Measurements from ENCODE around the gene OBP2A.

OBP2A gene

DNA sequence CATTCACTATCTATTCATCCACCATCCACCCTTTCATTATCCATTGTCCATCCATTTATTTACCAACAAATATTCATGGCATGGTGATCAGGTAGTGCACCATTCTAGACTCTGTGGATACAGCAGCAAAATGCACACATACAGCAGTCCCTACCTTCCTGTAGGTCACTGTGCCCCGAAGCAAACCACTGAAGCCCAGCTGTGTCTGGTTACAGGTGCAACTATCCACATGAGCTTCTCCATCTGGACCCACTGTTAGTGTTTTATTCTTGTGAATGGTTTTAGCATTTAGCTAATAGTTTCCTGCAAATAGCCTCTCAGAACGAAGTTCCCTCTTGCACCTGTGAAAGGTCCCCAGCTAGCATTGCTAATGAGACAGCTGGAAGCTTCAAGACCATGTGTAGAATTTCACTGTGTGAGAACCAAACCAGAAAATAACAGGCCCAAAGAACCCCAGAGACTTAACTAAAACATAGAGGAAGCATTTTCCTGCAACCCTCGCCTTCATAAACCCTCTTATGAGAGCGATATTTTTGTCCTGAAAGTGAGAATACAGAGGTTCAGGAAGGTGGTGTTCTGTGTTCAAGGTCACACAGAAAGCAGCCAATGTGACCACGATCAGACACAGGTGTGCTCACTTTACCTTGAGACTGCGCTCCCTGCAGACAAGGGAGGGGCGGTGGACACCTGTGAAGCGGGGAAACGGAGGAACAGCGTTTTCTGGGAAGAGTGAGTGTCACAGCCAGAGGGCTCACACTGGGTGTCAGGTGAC lies 34.1 kb downstream of the OBP2A start:
- TF ChIP-seq, protein P1, sequence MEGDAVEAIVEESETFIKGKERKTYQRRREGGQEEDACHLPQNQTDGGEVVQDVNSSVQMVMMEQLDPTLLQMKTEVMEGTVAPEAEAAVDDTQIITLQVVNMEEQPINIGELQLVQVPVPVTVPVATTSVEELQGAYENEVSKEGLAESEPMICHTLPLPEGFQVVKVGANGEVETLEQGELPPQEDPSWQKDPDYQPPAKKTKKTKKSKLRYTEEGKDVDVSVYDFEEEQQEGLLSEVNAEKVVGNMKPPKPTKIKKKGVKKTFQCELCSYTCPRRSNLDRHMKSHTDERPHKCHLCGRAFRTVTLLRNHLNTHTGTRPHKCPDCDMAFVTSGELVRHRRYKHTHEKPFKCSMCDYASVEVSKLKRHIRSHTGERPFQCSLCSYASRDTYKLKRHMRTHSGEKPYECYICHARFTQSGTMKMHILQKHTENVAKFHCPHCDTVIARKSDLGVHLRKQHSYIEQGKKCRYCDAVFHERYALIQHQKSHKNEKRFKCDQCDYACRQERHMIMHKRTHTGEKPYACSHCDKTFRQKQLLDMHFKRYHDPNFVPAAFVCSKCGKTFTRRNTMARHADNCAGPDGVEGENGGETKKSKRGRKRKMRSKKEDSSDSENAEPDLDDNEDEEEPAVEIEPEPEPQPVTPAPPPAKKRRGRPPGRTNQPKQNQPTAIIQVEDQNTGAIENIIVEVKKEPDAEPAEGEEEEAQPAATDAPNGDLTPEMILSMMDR (conservative IDR thresholded peaks at IDR 0.05; ENCODE audit: low read depth, low read length), result no peak
- Histone ChIP-seq H3K27me3 (ENCODE audit: insufficient read depth, low read depth) (peaks cover 21% of the 10 kb centered on the region; the same call in 1 of the 2 replicates), H3K4me2 (no peak overlapping the region), H4K20me1 (ENCODE audit: insufficient read depth) (no peaks in the 10 kb centered on the region), H2AFZ (ENCODE audit: low read depth) (no peak overlapping the region), H3K4me3 (IDR thresholded peaks at IDR 0.05; ENCODE audit: insufficient read depth, low read depth, low read length) (no peak overlapping the region), H3K27ac (no peak overlapping the region), H3K36me3 (ENCODE audit: insufficient read depth) (no peaks in the 10 kb centered on the region), H3K79me2 (ENCODE audit: insufficient read depth, low read depth) (no peaks in the 10 kb centered on the region), H3K9ac (no peak overlapping the region), H3K4me1 (ENCODE audit: low read depth, poor library complexity, severe bottlenecking) (no peaks in the 10 kb centered on the region)

DNA sequence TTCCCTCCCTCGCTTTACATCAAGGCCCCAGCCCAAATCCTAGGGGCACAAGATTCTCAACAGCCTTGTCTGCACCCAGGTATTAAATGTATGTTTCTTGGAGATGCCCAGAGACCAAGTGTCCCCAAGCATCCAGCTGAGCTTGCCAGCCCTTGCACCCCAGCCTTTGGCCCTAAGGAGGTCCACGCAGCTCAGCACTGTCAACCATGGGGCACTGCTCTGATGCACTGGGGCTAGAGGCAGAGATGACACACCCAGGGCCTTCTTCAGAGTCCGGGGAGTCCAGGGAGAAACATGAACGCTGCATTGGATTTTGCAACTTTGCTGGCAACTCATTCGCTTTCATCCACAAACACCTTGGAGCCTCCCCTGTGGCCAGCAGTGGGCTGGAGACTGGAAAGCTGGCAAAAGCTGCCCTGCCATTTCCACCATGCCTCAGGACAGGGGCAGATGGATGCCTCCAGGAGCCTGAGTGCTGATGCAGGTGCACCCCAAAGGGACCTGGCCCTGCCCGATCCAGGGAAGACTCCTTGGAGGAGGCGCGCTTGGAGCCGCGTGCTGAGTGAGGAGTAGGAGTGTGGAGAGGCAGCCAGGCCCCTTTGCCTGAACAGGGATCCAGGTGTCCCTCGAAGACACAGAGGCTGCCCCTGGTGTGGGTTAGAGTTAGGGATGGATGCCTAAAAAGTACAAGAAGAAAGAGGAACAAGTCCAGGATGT lies 34.9 kb downstream of the OBP2A start:
- no peaks in the 10 kb centered on the region for H3K36me3 ChIP-seq (ENCODE audit: insufficient read depth)
- no peaks in the 10 kb centered on the region for H3K79me2 ChIP-seq (ENCODE audit: insufficient read depth, low read depth)
- H2AFZ ChIP-seq (ENCODE audit: low read depth), result no peak overlapping the region
- no peak overlapping the region for H3K4me3 ChIP-seq (IDR thresholded peaks at IDR 0.05; ENCODE audit: insufficient read depth, low read depth, low read length)
- H3K27ac ChIP-seq, result no peak overlapping the region
- H3K4me1 ChIP-seq (ENCODE audit: low read depth, poor library complexity, severe bottlenecking), result no peaks in the 10 kb centered on the region
- no peak overlapping the region for H3K4me2 ChIP-seq
- peaks cover 19% of the 10 kb centered on the region; the same call in 1 of the 2 replicates for H3K27me3 ChIP-seq (ENCODE audit: insufficient read depth, low read depth)
- no peak overlapping the region for H3K9ac ChIP-seq
- no peaks in the 10 kb centered on the region for H4K20me1 ChIP-seq (ENCODE audit: insufficient read depth)
- TF ChIP-seq, protein P1 (conservative IDR thresholded peaks at IDR 0.05; ENCODE audit: low read depth, low read length), result no peak

DNA sequence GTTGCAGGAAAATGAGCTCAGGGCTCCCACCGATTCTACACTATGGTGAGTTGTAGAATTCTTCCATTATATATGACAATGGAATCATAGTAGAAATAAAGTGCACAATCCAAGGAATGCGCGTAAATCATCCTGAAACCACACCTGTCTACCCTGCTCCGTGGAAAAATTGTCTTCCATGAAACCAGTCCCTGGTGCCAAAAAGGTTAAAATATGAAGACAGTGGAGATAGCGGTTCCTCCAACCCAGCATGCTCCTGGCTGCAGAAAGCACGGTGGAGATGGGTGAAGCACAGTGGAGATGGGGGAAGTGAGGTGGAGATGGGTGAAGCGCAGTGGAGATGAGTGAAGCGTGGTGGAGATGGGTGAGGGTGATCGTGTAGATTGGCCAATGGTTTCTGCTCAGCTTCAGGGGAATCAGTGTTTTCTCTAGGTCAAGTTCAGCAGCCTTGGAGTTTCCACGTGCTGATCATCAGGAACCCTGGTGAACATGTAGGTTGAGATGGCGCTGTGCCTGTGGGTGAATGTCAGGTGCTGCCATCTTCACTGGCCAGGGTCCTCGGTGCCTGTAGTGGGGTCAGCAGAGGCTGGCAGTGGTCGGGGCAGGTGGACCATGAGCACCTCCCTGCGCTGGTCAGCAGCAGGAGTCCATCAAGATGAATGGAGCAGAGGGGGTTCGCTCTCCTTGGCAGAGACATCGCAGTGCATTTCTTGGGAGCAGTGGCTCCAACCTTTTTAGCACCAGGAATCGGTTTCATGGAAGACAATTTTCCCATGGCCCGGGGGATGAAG lies 35.9 kb downstream of the OBP2A start:
- TF ChIP-seq, protein P1 (conservative IDR thresholded peaks at IDR 0.05; ENCODE audit: low read depth, low read length), result no peak
- no peaks in the 10 kb centered on the region for H4K20me1 ChIP-seq (ENCODE audit: insufficient read depth)
- no peaks in the 10 kb centered on the region for H3K36me3 ChIP-seq (ENCODE audit: insufficient read depth)
- H3K9ac ChIP-seq, result no peak overlapping the region
- no peak overlapping the region for H3K4me3 ChIP-seq (IDR thresholded peaks at IDR 0.05; ENCODE audit: insufficient read depth, low read depth, low read length)
- H3K4me2 ChIP-seq, result no peak overlapping the region
- H2AFZ ChIP-seq (ENCODE audit: low read depth), result no peak overlapping the region
- no peaks in the 10 kb centered on the region for H3K79me2 ChIP-seq (ENCODE audit: insufficient read depth, low read depth)
- H3K27ac ChIP-seq, result no peak overlapping the region
- no peaks in the 10 kb centered on the region for H3K4me1 ChIP-seq (ENCODE audit: low read depth, poor library complexity, severe bottlenecking)
- peaks cover 21% of the 10 kb centered on the region; the same call in 1 of the 2 replicates for H3K27me3 ChIP-seq (ENCODE audit: insufficient read depth, low read depth)

DNA sequence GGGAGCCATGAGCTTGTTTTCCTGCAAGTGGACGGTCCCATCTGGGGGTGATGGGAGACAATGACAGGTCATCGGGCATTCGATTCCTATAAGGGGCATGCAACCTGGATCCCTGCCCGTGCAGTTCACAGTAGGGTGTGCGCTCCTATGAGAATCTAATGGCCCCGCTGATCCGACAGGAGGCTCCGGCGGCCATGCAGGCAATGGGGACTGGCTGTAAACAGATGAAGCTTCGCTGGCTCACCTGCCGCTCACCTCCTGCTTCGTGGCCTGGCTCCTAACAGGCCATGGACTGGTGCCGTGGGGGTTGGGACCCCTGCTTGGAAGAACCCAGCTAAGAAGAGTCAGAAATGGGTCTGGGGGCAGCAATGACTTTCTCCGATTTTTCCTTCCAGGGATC lies 36.6 kb downstream of the OBP2A start:
- no peak overlapping the region for H3K4me3 ChIP-seq (IDR thresholded peaks at IDR 0.05; ENCODE audit: insufficient read depth, low read depth, low read length)
- no peak overlapping the region for H3K9ac ChIP-seq
- H3K79me2 ChIP-seq (ENCODE audit: insufficient read depth, low read depth), result no peaks in the 10 kb centered on the region
- no peaks in the 10 kb centered on the region for H3K4me1 ChIP-seq (ENCODE audit: low read depth, poor library complexity, severe bottlenecking)
- peaks cover 16% of the 10 kb centered on the region; the same call in 1 of the 2 replicates for H3K27me3 ChIP-seq (ENCODE audit: insufficient read depth, low read depth)
- TF ChIP-seq, protein P1 (conservative IDR thresholded peaks at IDR 0.05; ENCODE audit: low read depth, low read length), result no peak
- no peaks in the 10 kb centered on the region for H4K20me1 ChIP-seq (ENCODE audit: insufficient read depth)
- H3K27ac ChIP-seq, result no peak overlapping the region
- H3K4me2 ChIP-seq, result no peak overlapping the region
- H2AFZ ChIP-seq (ENCODE audit: low read depth), result no peak overlapping the region
- no peaks in the 10 kb centered on the region for H3K36me3 ChIP-seq (ENCODE audit: insufficient read depth)
